ENCODE results near the gene LGSN. TPM values are rescaled to one million over a fixed set of nuclear protein-coding genes. Genes with fewer than 3 reads are reported as not detected.
A peak's percentile ranks its signal among the peaks of the same experiment; 100 is the strongest.
"Not testable (repeated sequence)": the region's sequence is repeated elsewhere in the genome, so short reads cannot be mapped to it uniquely, and the experiment has no call there.

LGSN gene
- total RNA-seq, 1 donor: under 0.01 TPM

GRCh38 chr6:63349401-63349800 lies 29.6 kb upstream of the LGSN start:
- DNase-seq (ENCODE audit: low read depth): peak; percentile 15
- TF ChIP-seq CTCF (IDR thresholded peaks at IDR 0.05; ENCODE audit: insufficient read depth, low read depth, low read length): no peak
- no peak overlapping the region for H3K4me3 ChIP-seq (ENCODE audit: low read depth, low read length)

GRCh38 chr6:63348836-63349235 lies 29.1 kb upstream of the LGSN start:
- TF ChIP-seq CTCF (IDR thresholded peaks at IDR 0.05; ENCODE audit: insufficient read depth, low read depth, low read length): no peak
- DNase-seq (ENCODE audit: low read depth): no peak
- H3K4me3 ChIP-seq (ENCODE audit: low read depth, low read length): no peak overlapping the region

- no peak overlapping the region for H3K4me3 ChIP-seq (ENCODE audit: low read depth, low read length)
- peak; percentile 73 for DNase-seq (ENCODE audit: low read depth)
- no peak for TF ChIP-seq CTCF (IDR thresholded peaks at IDR 0.05; ENCODE audit: insufficient read depth, low read depth, low read length)
These were observed 27.8 kb upstream of the LGSN start for GRCh38 chr6:63347599-63347998.

GRCh38 chr6:63346217-63346835 lies 26.5 kb upstream of the LGSN start:
- DNase-seq (ENCODE audit: low read depth): no peak
- no peak for TF ChIP-seq CTCF (IDR thresholded peaks at IDR 0.05; ENCODE audit: insufficient read depth, low read depth, low read length)
- H3K4me3 ChIP-seq (ENCODE audit: low read depth, low read length): no peak overlapping the region

- TF ChIP-seq CTCF (IDR thresholded peaks at IDR 0.05; ENCODE audit: insufficient read depth, low read depth, low read length): no peak
These were observed 20.6 kb upstream of the LGSN start for GRCh38 chr6:63340351-63340750.

GRCh38 chr6:63334652-63335051 lies 14.9 kb upstream of the LGSN start:
- DNase-seq (ENCODE audit: low read depth); H3K4me3 ChIP-seq (ENCODE audit: low read depth, low read length): not testable (repeated sequence)

More at GRCh38 chr6:63340351-63340750, 20.6 kb upstream of the LGSN start:
- DNase-seq (ENCODE audit: low read depth): no peak
- H3K4me3 ChIP-seq (ENCODE audit: low read depth, low read length): no peak overlapping the region

- H3K4me3 ChIP-seq (ENCODE audit: low read depth, low read length): no peak overlapping the region
- DNase-seq (ENCODE audit: low read depth): no peak
- TF ChIP-seq CTCF (IDR thresholded peaks at IDR 0.05; ENCODE audit: insufficient read depth, low read depth, low read length): no peak
These were observed 13.7 kb upstream of the LGSN start for GRCh38 chr6:63333440-63333839.

- not testable (repeated sequence) for H3K4me3 ChIP-seq (ENCODE audit: low read depth, low read length); DNase-seq (ENCODE audit: low read depth)
These were observed 6.8 kb upstream of the LGSN start for GRCh38 chr6:63326630-63327029.
